Muscle layer of colon (tissue), 2 donors: ENCODE data around the gene SLC22A23.

Source experiments
- H3K27ac ChIP-seq: one replicate; pipeline ENCODE4 v1.7.0; 2013; ENCODE audit warnings: low read depth, mild to moderate bottlenecking, low read length, moderate library complexity
- H3K27me3 ChIP-seq, 2 donors: one replicate each; pipeline ENCODE4 v1.7.0; 2013; ENCODE audit warnings: low read length in 2 of 2, mild to moderate bottlenecking in 2 of 2; ENCODE audit not compliant: insufficient read depth in 2 of 2, control insufficient read depth in 1 of 2
- H3K36me3 ChIP-seq: one replicate; pipeline ENCODE4 v1.7.0; 2013; ENCODE audit warnings: mild to moderate bottlenecking, low read length; ENCODE audit not compliant: insufficient read depth
- H3K4me1 ChIP-seq: one replicate; pipeline ENCODE4 v1.7.0; 2013; ENCODE audit warnings: mild to moderate bottlenecking, low read length; ENCODE audit not compliant: insufficient read depth
- H3K4me3 ChIP-seq, 2 donors: one replicate each; pipeline ENCODE4 v1.7.0; 2013; ENCODE audit warnings: low read length in 2 of 2, low read depth in 1 of 2, mild to moderate bottlenecking in 1 of 2, moderate library complexity in 1 of 2
- H3K9ac ChIP-seq: one replicate; pipeline ENCODE4 v1.7.0; 2013; ENCODE audit warnings: low read length
- H3K9me3 ChIP-seq: one replicate; pipeline ENCODE4 v1.7.0; 2013; ENCODE audit warnings: mild to moderate bottlenecking, low read length
- donor health status: abdominal sarcoma.
- donor health status: Adenocarcinoma of cecum.

The SLC22A23 gene

GRCh38 chr6:3439961-3440360 is 16.9 kb downstream of the SLC22A23 start:
- Histone ChIP-seq H3K27me3 (no peaks in the 10 kb centered on the region), H3K9ac (no peak overlapping the region), H3K9me3 (no peaks in the 10 kb centered on the region), H3K27ac (no peak overlapping the region), H3K4me3 (no peak overlapping the region), H3K4me1 (peaks cover 6% of the 10 kb centered on the region), H3K36me3 (no peaks in the 10 kb centered on the region)

GRCh38 chr6:3438190-3439167 is 18.4 kb downstream of the SLC22A23 start:
- no peak overlapping the region for H3K4me3 ChIP-seq
- H3K36me3 ChIP-seq, result no peaks in the 10 kb centered on the region
- H3K4me1 ChIP-seq, result peaks cover 6% of the 10 kb centered on the region
- no peak overlapping the region for H3K9ac ChIP-seq
- no peaks in the 10 kb centered on the region for H3K27me3 ChIP-seq
- H3K27ac ChIP-seq, result peak overlapping the region; percentile 74
- no peaks in the 10 kb centered on the region for H3K9me3 ChIP-seq

GRCh38 chr6:3433005-3433404 is 23.8 kb downstream of the SLC22A23 start:
- Histone ChIP-seq H3K4me3 (no peak overlapping the region), H3K9me3 (no peaks in the 10 kb centered on the region), H3K4me1 (peaks cover 3% of the 10 kb centered on the region), H3K36me3 (no peaks in the 10 kb centered on the region), H3K27ac (no peak overlapping the region), H3K27me3 (no peaks in the 10 kb centered on the region), H3K9ac (no peak overlapping the region)

- H3K36me3 ChIP-seq, result no peaks in the 10 kb centered on the region
- H3K4me1 ChIP-seq, result peaks cover 7% of the 10 kb centered on the region
- no peak overlapping the region for H3K9ac ChIP-seq
- H3K4me3 ChIP-seq, result no peak overlapping the region
- H3K9me3 ChIP-seq, result no peaks in the 10 kb centered on the region
- H3K27me3 ChIP-seq, result no peaks in the 10 kb centered on the region
- H3K27ac ChIP-seq, result no peak overlapping the region
Observed at GRCh38 chr6:3432416-3432815, 24.4 kb downstream of the SLC22A23 start.

- H3K9ac ChIP-seq, result no peak overlapping the region
- H3K9me3 ChIP-seq, result no peaks in the 10 kb centered on the region
- no peak overlapping the region for H3K4me3 ChIP-seq
- H3K27me3 ChIP-seq, result no peaks in the 10 kb centered on the region
- no peak overlapping the region for H3K27ac ChIP-seq
- H3K36me3 ChIP-seq, result no peaks in the 10 kb centered on the region
- peaks cover 9% of the 10 kb centered on the region for H3K4me1 ChIP-seq
Observed at GRCh38 chr6:3431994-3432393, 24.9 kb downstream of the SLC22A23 start.

GRCh38 chr6:3429211-3429610 is 27.6 kb downstream of the SLC22A23 start:
- H3K9ac ChIP-seq, result no peak overlapping the region
- H3K27ac ChIP-seq, result no peak overlapping the region
- H3K9me3 ChIP-seq, result no peaks in the 10 kb centered on the region
- H3K4me3 ChIP-seq, result no peak overlapping the region
- H3K4me1 ChIP-seq, result peaks cover 9% of the 10 kb centered on the region
- H3K27me3 ChIP-seq, result no peaks in the 10 kb centered on the region
- H3K36me3 ChIP-seq, result no peaks in the 10 kb centered on the region

GRCh38 chr6:3428700-3429099 is 28.1 kb downstream of the SLC22A23 start:
- Histone ChIP-seq H3K9ac (no peak overlapping the region), H3K36me3 (no peaks in the 10 kb centered on the region), H3K27ac (no peak overlapping the region), H3K9me3 (no peaks in the 10 kb centered on the region), H3K4me3 (no peak overlapping the region), H3K4me1 (peaks cover 9% of the 10 kb centered on the region), H3K27me3 (no peaks in the 10 kb centered on the region)

GRCh38 chr6:3428247-3428646 is 28.6 kb downstream of the SLC22A23 start:
- Histone ChIP-seq H3K9ac (no peak overlapping the region), H3K4me1 (peaks cover 9% of the 10 kb centered on the region), H3K27me3 (no peaks in the 10 kb centered on the region), H3K27ac (no peak overlapping the region), H3K36me3 (no peaks in the 10 kb centered on the region), H3K9me3 (no peaks in the 10 kb centered on the region), H3K4me3 (no peak overlapping the region)

- peaks cover 10% of the 10 kb centered on the region for H3K4me1 ChIP-seq
- H3K9me3 ChIP-seq, result no peaks in the 10 kb centered on the region
- no peaks in the 10 kb centered on the region for H3K27me3 ChIP-seq
- H3K36me3 ChIP-seq, result no peaks in the 10 kb centered on the region
- no peak overlapping the region for H3K4me3 ChIP-seq
- H3K27ac ChIP-seq, result no peak overlapping the region
- H3K9ac ChIP-seq, result no peak overlapping the region
Observed at GRCh38 chr6:3427687-3428085, 29.2 kb downstream of the SLC22A23 start.

GRCh38 chr6:3426927-3427686 is 29.7 kb downstream of the SLC22A23 start:
- H3K27ac ChIP-seq, result no peak overlapping the region
- H3K36me3 ChIP-seq, result no peaks in the 10 kb centered on the region
- H3K27me3 ChIP-seq, result no peaks in the 10 kb centered on the region
- H3K4me3 ChIP-seq, result no peak overlapping the region
- no peaks in the 10 kb centered on the region for H3K9me3 ChIP-seq
- H3K9ac ChIP-seq, result no peak overlapping the region
- H3K4me1 ChIP-seq, result peaks cover 16% of the 10 kb centered on the region

- no peak overlapping the region for H3K27ac ChIP-seq
- no peaks in the 10 kb centered on the region for H3K9me3 ChIP-seq
- no peaks in the 10 kb centered on the region for H3K27me3 ChIP-seq
- H3K4me1 ChIP-seq, result peaks cover 21% of the 10 kb centered on the region
- no peak overlapping the region for H3K9ac ChIP-seq
- no peaks in the 10 kb centered on the region for H3K36me3 ChIP-seq
- no peak overlapping the region for H3K4me3 ChIP-seq
Observed at GRCh38 chr6:3426091-3426926, 30.5 kb downstream of the SLC22A23 start.
